ENCODE measurements around the gene DZIP3. TPM values are rescaled to one million over a fixed set of nuclear protein-coding genes. Genes with fewer than 3 reads are reported as not detected.

The DZIP3 gene
- total and polyA plus RNA-seq, 2 of the 8 experiments (the other 6 are each of a cell fraction or from before 2014, with no cell fraction given) = 10.4 to 24.3 TPM

DNA sequence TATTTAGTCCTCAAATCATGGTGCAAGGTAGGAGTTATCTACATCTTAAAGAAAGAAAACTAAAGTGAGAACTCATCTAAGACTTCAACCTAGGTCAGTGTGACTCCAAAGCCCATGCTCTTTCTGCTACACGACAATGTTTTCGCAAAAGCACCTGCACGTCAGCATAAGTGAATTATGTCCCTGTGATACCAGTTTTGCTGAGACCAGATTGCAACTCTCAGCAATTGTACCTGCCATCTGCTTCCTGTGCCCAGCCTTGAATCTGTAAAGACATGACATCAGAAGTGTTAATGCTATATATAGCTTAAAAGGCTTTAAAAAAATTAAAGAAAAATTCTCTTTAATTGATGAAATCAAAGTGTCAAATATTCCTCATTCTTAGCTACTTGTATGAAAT is 124.3 kb downstream of the DZIP3 start:
- WGBS, 2 experiments (ENCODE audit: extremely low coverage in 1 of 2, insufficient coverage in 1 of 2, insufficient read length in 1 of 2, insufficient replicate concordance in 2 of 2, low coverage in 1 of 2, low lambda C conversion rate in 2 of 2, missing lambda C conversion rate in 1 of 2) = 92% methylated on average over 3 of the region's 3 CpGs; no CpG with 5 or more reads in 1 of the 2 experiments
- H4K91ac ChIP-seq (replicated peaks; ENCODE audit: insufficient read length, low read length) = no peak overlapping the region
- H3K79me1 ChIP-seq (ENCODE audit: low read depth, low read length) = no peaks in the 10 kb centered on the region
- no peaks in the 10 kb centered on the region for H3K4me1 ChIP-seq (replicated peaks in 1 of 4; ENCODE audit: control insufficient read depth in 3 of 4, insufficient read depth in 4 of 4, low read length in 3 of 4)
- H2BK15ac ChIP-seq (ENCODE audit: low read length) = no peak overlapping the region
- H2AFZ ChIP-seq (ENCODE audit: low read length) = no peak overlapping the region
- H2AK5ac ChIP-seq (ENCODE audit: low read depth, low read length) = no peak overlapping the region
- H3K9me3 ChIP-seq (ENCODE audit: insufficient read depth in 2 of 2, low read depth in 1 of 2, low read length in 1 of 2) = no peaks in the 10 kb centered on the region
- FAIRE-seq (no peak), DNase-seq (ENCODE audit: low read depth in 1 of 2, low spot score in 2 of 2) (no peak)
- no peak overlapping the region for H3K18ac ChIP-seq (ENCODE audit: extremely low read depth, low read length)
- H3K4me2 ChIP-seq (ENCODE audit: insufficient read depth in 1 of 2, low read depth in 2 of 2, low read length in 2 of 2) = no peak overlapping the region
- H3K56ac ChIP-seq (replicated peaks; ENCODE audit: insufficient read length, low read depth, low read length) = no peak overlapping the region
- H3K79me2 ChIP-seq (ENCODE audit: control insufficient read depth in 1 of 2, insufficient read depth in 2 of 2, low read length in 2 of 2) = no peaks in the 10 kb centered on the region
- no peak overlapping the region for H2BK20ac ChIP-seq (ENCODE audit: low read length)
- ChIA-PET CTCF (ENCODE audit: partially characterized antibody) (interaction anchor here (0.6 to 1.0 kb wide), 2 partner anchors 201 to 450 kb away, joined by 3 read pairs; no protein-coding TSS in a partner anchor), POLR2A (ENCODE audit: partially characterized antibody) (no interaction called here)
- H2BK120ac ChIP-seq (replicated peaks; ENCODE audit: low read depth, low read length) = no peak overlapping the region
- H4K5ac ChIP-seq (ENCODE audit: insufficient read length, low read depth, low read length) = no peak overlapping the region
- no peaks in the 10 kb centered on the region for H4K20me1 ChIP-seq (replicated peaks in 1 of 2; ENCODE audit: control insufficient read depth in 1 of 2, insufficient read depth in 2 of 2, low read length in 2 of 2)
- no peak overlapping the region for H3K4ac ChIP-seq (replicated peaks; ENCODE audit: insufficient read length, low read depth, low read length)
- no peak overlapping the region for H2BK5ac ChIP-seq (ENCODE audit: low read depth, low read length)
- no peak overlapping the region for H2BK12ac ChIP-seq (ENCODE audit: low read depth, low read length)
- no peak overlapping the region for H3K14ac ChIP-seq (ENCODE audit: insufficient read length)
- H3K27ac ChIP-seq (ENCODE audit: low read depth, low read length) = no peak overlapping the region
- no peaks in the 10 kb centered on the region for H3K23me2 ChIP-seq (ENCODE audit: low read depth, low read length)
- H3K9ac ChIP-seq (replicated peaks in 1 of 4; ENCODE audit: extremely low read depth in 1 of 4, low read depth in 3 of 4, low read length in 3 of 4) = no peak overlapping the region
- H3K27me3 ChIP-seq (replicated peaks in 1 of 4; ENCODE audit: control insufficient read depth in 3 of 4, extremely low read depth in 1 of 4, insufficient read depth in 3 of 4, low read length in 3 of 4) = no peaks in the 10 kb centered on the region
- no peak overlapping the region for H3K23ac ChIP-seq (ENCODE audit: insufficient read length)
- H4K8ac ChIP-seq (ENCODE audit: extremely low read depth, insufficient read depth, low read length) = no peak overlapping the region
- no peak overlapping the region for H3K4me3 ChIP-seq (ENCODE audit: extremely low read depth in 1 of 4, insufficient read depth in 2 of 4, low read depth in 3 of 4, low read length in 4 of 4)
- no peaks in the 10 kb centered on the region for H3K36me3 ChIP-seq (ENCODE audit: control insufficient read depth in 2 of 4, insufficient read depth in 4 of 4, low read length in 3 of 4)
- TF ChIP-seq BRCA1 (IDR thresholded peaks at IDR 0.05; ENCODE audit: low read depth, low read length) (no peak), CBX5 (IDR thresholded peaks at IDR 0.05; ENCODE audit: low read depth, low read length) (no peak), TCF12 (IDR thresholded peaks at IDR 0.05; ENCODE audit: low read depth, low read length) (no peak), TAF1 (IDR thresholded peaks at IDR 0.05; ENCODE audit: low read depth, low read length) (no peak), SIN3A (conservative IDR thresholded peaks at IDR 0.05 in 1 of 2, IDR thresholded peaks at IDR 0.05 in 1 of 2; ENCODE audit: low read depth in 1 of 2, low read length in 2 of 2) (no peak), RNF2 (IDR thresholded peaks at IDR 0.05; ENCODE audit: borderline replicate concordance, low read depth, low read length, missing control alignments, poor library complexity, severe bottlenecking) (no peak), SIRT6 (IDR thresholded peaks at IDR 0.05; ENCODE audit: low read length) (no peak), ASH2L (IDR thresholded peaks at IDR 0.05; ENCODE audit: low read length) (no peak)
- TF ChIP-seq, protein P1, sequence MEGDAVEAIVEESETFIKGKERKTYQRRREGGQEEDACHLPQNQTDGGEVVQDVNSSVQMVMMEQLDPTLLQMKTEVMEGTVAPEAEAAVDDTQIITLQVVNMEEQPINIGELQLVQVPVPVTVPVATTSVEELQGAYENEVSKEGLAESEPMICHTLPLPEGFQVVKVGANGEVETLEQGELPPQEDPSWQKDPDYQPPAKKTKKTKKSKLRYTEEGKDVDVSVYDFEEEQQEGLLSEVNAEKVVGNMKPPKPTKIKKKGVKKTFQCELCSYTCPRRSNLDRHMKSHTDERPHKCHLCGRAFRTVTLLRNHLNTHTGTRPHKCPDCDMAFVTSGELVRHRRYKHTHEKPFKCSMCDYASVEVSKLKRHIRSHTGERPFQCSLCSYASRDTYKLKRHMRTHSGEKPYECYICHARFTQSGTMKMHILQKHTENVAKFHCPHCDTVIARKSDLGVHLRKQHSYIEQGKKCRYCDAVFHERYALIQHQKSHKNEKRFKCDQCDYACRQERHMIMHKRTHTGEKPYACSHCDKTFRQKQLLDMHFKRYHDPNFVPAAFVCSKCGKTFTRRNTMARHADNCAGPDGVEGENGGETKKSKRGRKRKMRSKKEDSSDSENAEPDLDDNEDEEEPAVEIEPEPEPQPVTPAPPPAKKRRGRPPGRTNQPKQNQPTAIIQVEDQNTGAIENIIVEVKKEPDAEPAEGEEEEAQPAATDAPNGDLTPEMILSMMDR (IDR thresholded peaks at IDR 0.05; ENCODE audit: control extremely low read depth in 1 of 3, insufficient read depth in 1 of 3, low read depth in 1 of 3, low read length in 3 of 3) = no peak
- TF ChIP-seq, protein P2, sequence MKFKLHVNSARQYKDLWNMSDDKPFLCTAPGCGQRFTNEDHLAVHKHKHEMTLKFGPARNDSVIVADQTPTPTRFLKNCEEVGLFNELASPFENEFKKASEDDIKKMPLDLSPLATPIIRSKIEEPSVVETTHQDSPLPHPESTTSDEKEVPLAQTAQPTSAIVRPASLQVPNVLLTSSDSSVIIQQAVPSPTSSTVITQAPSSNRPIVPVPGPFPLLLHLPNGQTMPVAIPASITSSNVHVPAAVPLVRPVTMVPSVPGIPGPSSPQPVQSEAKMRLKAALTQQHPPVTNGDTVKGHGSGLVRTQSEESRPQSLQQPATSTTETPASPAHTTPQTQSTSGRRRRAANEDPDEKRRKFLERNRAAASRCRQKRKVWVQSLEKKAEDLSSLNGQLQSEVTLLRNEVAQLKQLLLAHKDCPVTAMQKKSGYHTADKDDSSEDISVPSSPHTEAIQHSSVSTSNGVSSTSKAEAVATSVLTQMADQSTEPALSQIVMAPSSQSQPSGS (IDR thresholded peaks at IDR 0.05; ENCODE audit: low read length) = no peak

Measured in H1 (cell line).